GM23248 (cell line): ENCODE results near the gene LRIF1. TPM values are rescaled to one million over a fixed set of nuclear protein-coding genes. Genes with fewer than 3 reads are reported as not detected.
"Not testable (repeated sequence)": the region's sequence is repeated elsewhere in the genome, so short reads cannot be mapped to it uniquely, and the experiment has no call there.

Experiments
- DNase-seq: peaks from one replicate; pipeline ENCODE4 v3.0.0-alpha.2; 2015
- H2AFZ ChIP-seq: fragments of 200-600 bp; sonication (generic); 2 replicates; pipeline ENCODE4 v1.6.1; 2016; ENCODE audit warnings: antibody characterized with exemption
- H3F3A ChIP-seq: fragments of 200-600 bp; sonication (generic); 2 replicates; pipeline ENCODE4 v1.6.1; 2016; ENCODE audit warnings: mild to moderate bottlenecking, antibody characterized with exemption, mixed run types; ENCODE audit not compliant: insufficient read depth
- H3K27ac ChIP-seq: fragments of 200-600 bp; sonication (generic); 2 replicates; pipeline ENCODE4 v1.5.1; 2016; ENCODE audit warnings: mild to moderate bottlenecking
- H3K27me3 ChIP-seq: fragments of 200-600 bp; sonication (generic); replicated peaks from 2 replicates; pipeline ENCODE4 v1.6.1; 2016; ENCODE audit warnings: mild to moderate bottlenecking; ENCODE audit not compliant: insufficient read depth
- H3K36me3 ChIP-seq: fragments of 200-600 bp; sonication (generic); 2 replicates; pipeline ENCODE4 v1.6.1; 2016; ENCODE audit warnings: low read depth, mild to moderate bottlenecking
- H3K4me1 ChIP-seq: fragments of 200-600 bp; sonication (generic); 2 replicates; pipeline ENCODE4 v1.6.1; 2016; ENCODE audit warnings: mild to moderate bottlenecking; ENCODE audit not compliant: insufficient read depth
- H3K4me2 ChIP-seq: fragments of 200-600 bp; sonication (generic); one replicate; pipeline ENCODE4 v1.6.1; 2016; ENCODE audit warnings: mild to moderate bottlenecking; ENCODE audit not compliant: unreplicated experiment
- H3K4me3 ChIP-seq: fragments of 200-600 bp; sonication (generic); 2 replicates; pipeline ENCODE4 v1.5.1; 2016; ENCODE audit warnings: mild to moderate bottlenecking
- H3K79me2 ChIP-seq: fragments of 200-600 bp; sonication (generic); 2 replicates; pipeline ENCODE4 v1.6.1; 2016; ENCODE audit warnings: mild to moderate bottlenecking; ENCODE audit not compliant: insufficient read depth
- H3K9ac ChIP-seq: fragments of 200-600 bp; sonication (generic); 2 replicates; pipeline ENCODE4 v1.6.1; 2016; ENCODE audit warnings: mild to moderate bottlenecking
- H3K9me2 ChIP-seq: fragments of 200-600 bp; sonication (generic); 2 replicates; pipeline ENCODE4 v1.6.1; 2016; ENCODE audit warnings: mixed run types, mild to moderate bottlenecking, moderate library complexity; ENCODE audit not compliant: insufficient read depth
- H3K9me3 ChIP-seq: fragments of 200-600 bp; sonication (generic); one replicate; pipeline ENCODE4 v1.6.1; 2017; ENCODE audit warnings: low read depth
- H4K20me1 ChIP-seq: fragments of 200-600 bp; sonication (generic); 2 replicates; pipeline ENCODE4 v1.6.0; 2016; ENCODE audit not compliant: insufficient read depth
- EZH2 ChIP-seq: fragments of 200-600 bp; sonication (generic); IDR thresholded peaks from 2 replicates; pipeline ENCODE4 v1.6.1; 2018; ENCODE audit warnings: antibody characterized with exemption, mild to moderate bottlenecking; ENCODE audit not compliant: insufficient read depth, poor library complexity, severe bottlenecking
- EZH2phosphoT487 ChIP-seq: fragments of 200-600 bp; sonication (generic); IDR thresholded peaks from 2 replicates; pipeline ENCODE4 v1.6.1; 2018; ENCODE audit warnings: antibody characterized with exemption, moderate library complexity, mild to moderate bottlenecking, low read depth; ENCODE audit not compliant: insufficient read depth
- WGBS, 2 experiments: methylation state at CpG; one replicate each; pipeline ENCODE4 v1.1.6; 2015 to 2017; ENCODE audit warnings: low lambda C conversion rate in 2 of 2, low coverage in 1 of 2; ENCODE audit errors: missing lambda C conversion rate in 2 of 2; 5-methylcytosine and 5-hydroxymethylcytosine counted together
- in situ Hi-C: fragments of 300-500 bp; cut with MboI; formaldehyde crosslinking; loops from 2 replicates; pipeline ENCODE4 v1.15.0; 2020
- polyA plus RNA-seq: library from polyadenylated mRNA; unstranded; fragments of >200 nt; fragmentation: Nextera tagmentation; extraction: Ambion mirVana; gene quantifications from 2 replicates; pipeline ENCODE4 v1.2.1, GENCODE V29; 2016
- total RNA-seq: library from RNA; depleted of rRNA; stranded (reverse); fragments of >200 nt; shearing (Covaris generic); gene quantifications from 2 replicates; pipeline ENCODE4 v1.2.3, GENCODE V29; 2014

Gene LRIF1
- total and polyA plus RNA-seq, 2 experiments from 2014 or later: 18.6 to 19.2 TPM

DNA sequence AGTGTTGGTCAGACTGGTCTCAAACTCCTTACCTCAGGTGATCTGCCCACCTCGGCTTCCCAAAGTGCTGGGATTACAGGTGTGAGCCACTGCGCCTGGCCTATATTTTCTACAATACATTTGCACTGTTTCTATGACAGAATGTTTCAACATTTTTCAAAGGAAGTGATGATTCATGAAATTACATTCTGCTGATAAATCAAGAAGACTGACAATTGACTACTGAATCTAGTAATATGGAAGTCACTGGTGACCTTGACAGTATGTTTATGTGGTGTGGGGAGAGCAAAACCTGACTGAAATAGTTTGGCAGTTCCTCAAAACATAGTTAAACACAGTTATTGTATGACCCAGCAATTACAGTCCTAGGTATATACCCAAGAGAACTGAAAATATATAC lies 18.1 kb downstream of the LRIF1 start:
- in situ Hi-C loops: no loop called here
- H2AFZ ChIP-seq: no peak overlapping the region
- no peak for DNase-seq
- H3F3A ChIP-seq: peaks cover 12% of the 10 kb centered on the region; the same call in 1 of the 2 replicates
- H3K4me2 ChIP-seq: no peak overlapping the region
- H3K27ac ChIP-seq: no peak overlapping the region
- H3K4me3 ChIP-seq: no peak overlapping the region
- no peaks in the 10 kb centered on the region for H3K27me3 ChIP-seq
- WGBS, 2 experiments: 98 to 100% methylated on average over 2 of the region's 2 CpGs
- no peaks in the 10 kb centered on the region for H3K79me2 ChIP-seq
- peaks cover 30% of the 10 kb centered on the region for H3K36me3 ChIP-seq
- no peaks in the 10 kb centered on the region for H3K4me1 ChIP-seq
- no peak for TF ChIP-seq EZH2phosphoT487
- TF ChIP-seq EZH2: no peak
- H3K9ac ChIP-seq: no peak overlapping the region
- H3K9me3 ChIP-seq: no peaks in the 10 kb centered on the region
- no peaks in the 10 kb centered on the region for H3K9me2 ChIP-seq
- no peaks in the 10 kb centered on the region for H4K20me1 ChIP-seq

GRCh38 chr1:110944806-110945205 lies 18.9 kb downstream of the LRIF1 start:
- no peaks in the 10 kb centered on the region for H3K79me2 ChIP-seq
- H3K9me2 ChIP-seq: no peaks in the 10 kb centered on the region
- H4K20me1 ChIP-seq: no peaks in the 10 kb centered on the region
- no peak for DNase-seq
- H2AFZ ChIP-seq: no peak overlapping the region
- no peak overlapping the region for H3K4me3 ChIP-seq
- H3K27ac ChIP-seq: no peak overlapping the region
- TF ChIP-seq EZH2 (no peak), EZH2phosphoT487 (no peak)
- H3K4me2 ChIP-seq: no peak overlapping the region
- peaks cover 10% of the 10 kb centered on the region; the same call in 1 of the 2 replicates for H3F3A ChIP-seq
- no peaks in the 10 kb centered on the region for H3K9me3 ChIP-seq
- H3K36me3 ChIP-seq: peaks cover 24% of the 10 kb centered on the region
- H3K27me3 ChIP-seq: no peaks in the 10 kb centered on the region
- 76 to 81% methylated on average over 3 of the region's 3 CpGs for WGBS, 2 experiments
- H3K4me1 ChIP-seq: no peaks in the 10 kb centered on the region
- no peak overlapping the region for H3K9ac ChIP-seq
- in situ Hi-C loops: no loop called here

- TF ChIP-seq EZH2phosphoT487 (no peak), EZH2 (no peak)
- Histone ChIP-seq H3F3A (no peaks in the 10 kb centered on the region), H3K79me2 (no peaks in the 10 kb centered on the region), H3K9me3 (peaks cover 3% of the 10 kb centered on the region), H3K27me3 (no peaks in the 10 kb centered on the region), H3K36me3 (no peaks in the 10 kb centered on the region), H3K9ac (no peak overlapping the region), H3K27ac (no peak overlapping the region), H3K4me1 (no peaks in the 10 kb centered on the region), H4K20me1 (no peaks in the 10 kb centered on the region), H2AFZ (no peak overlapping the region), H3K4me2 (no peak overlapping the region), H3K9me2 (no peaks in the 10 kb centered on the region), H3K4me3 (no peak overlapping the region)
- 60 to 73% methylated on average over 1 of the region's 1 CpG for WGBS, 2 experiments
- in situ Hi-C loops: no loop called here
- DNase-seq: no peak
These were observed 27.2 kb downstream of the LRIF1 start for GRCh38 chr1:110936567-110936966.

DNA sequence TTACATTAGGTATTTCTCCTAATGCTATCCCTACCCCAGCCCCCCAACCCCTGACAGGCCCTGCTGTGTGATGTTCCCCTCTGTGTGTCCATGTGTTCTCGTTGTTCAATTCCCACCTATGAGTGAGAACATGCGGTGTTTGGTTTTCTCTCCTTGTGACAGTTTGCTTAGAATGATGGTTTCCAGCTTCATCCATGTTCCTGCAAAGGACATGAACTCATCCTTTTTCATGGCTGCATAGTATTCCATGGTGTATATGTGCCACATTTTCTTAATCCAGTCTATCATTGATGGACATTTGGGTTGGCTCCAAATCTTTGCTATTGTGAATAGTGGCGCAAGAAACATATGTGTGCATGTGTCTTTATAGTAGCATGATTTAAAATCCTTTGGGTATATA lies 32.6 kb downstream of the LRIF1 start:
- H3K9ac ChIP-seq, H2AFZ ChIP-seq, H3K79me2 ChIP-seq, H3K4me1 ChIP-seq, H3K4me3 ChIP-seq, in situ Hi-C loops, H4K20me1 ChIP-seq, H3F3A ChIP-seq, H3K4me2 ChIP-seq, H3K36me3 ChIP-seq, H3K9me3 ChIP-seq, DNase-seq, H3K27me3 ChIP-seq, H3K27ac ChIP-seq, H3K9me2 ChIP-seq: not testable (repeated sequence)
- 70 to 75% methylated on average over 3 of the region's 3 CpGs for WGBS, 2 experiments

- 8 to 11% methylated on average over 2 of the region's 2 CpGs for WGBS, 2 experiments
- Histone ChIP-seq H3K9me3 (no peaks in the 10 kb centered on the region), H3K27me3 (no peaks in the 10 kb centered on the region), H3K4me3 (no peak overlapping the region), H3K27ac (no peak overlapping the region), H3K4me1 (no peaks in the 10 kb centered on the region), H3F3A (no peaks in the 10 kb centered on the region), H3K36me3 (no peaks in the 10 kb centered on the region), H3K9ac (no peak overlapping the region), H3K79me2 (no peaks in the 10 kb centered on the region), H3K9me2 (no peaks in the 10 kb centered on the region), H2AFZ (no peak overlapping the region), H3K4me2 (no peak overlapping the region), H4K20me1 (no peaks in the 10 kb centered on the region)
- DNase-seq: no peak
- no peak for TF ChIP-seq EZH2
- no peak for TF ChIP-seq EZH2phosphoT487
- in situ Hi-C loops: no loop called here
These were observed 34.8 kb downstream of the LRIF1 start for GRCh38 chr1:110928904-110929303.
